GM18499 (cell line): ENCODE results near the gene PNMA8B.
"Not testable (repeated sequence)": the region's sequence is repeated elsewhere in the genome, so short reads cannot be mapped to it uniquely, and the experiment has no call there.

Experiments used
- ATAC-seq: cut with Tn5 transposase; IDR thresholded peaks from one replicate; pipeline ENCODE4 v1.9.1; 2021; ENCODE audit warnings: moderate number of reproducible peaks; ENCODE audit not compliant: insufficient read depth, unreplicated experiment

Gene PNMA8B

DNA sequence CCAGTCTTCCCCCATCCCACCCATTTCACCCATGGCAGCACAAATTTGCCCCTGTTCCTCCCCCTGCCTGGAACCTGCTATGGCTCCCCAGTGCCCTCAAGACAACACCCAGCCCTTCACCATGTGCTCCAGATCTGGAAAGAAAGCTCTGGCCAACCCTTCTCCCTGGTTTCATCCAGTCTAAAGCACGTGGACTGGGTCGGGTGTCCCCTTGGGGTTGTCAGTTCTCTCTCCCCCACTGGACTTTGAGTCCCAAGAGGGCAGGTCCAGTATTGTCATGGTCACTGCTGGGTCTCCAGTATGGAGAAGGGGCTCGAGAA lies 19.6 kb upstream of the PNMA8B start:
- ATAC-seq = no peak

DNA sequence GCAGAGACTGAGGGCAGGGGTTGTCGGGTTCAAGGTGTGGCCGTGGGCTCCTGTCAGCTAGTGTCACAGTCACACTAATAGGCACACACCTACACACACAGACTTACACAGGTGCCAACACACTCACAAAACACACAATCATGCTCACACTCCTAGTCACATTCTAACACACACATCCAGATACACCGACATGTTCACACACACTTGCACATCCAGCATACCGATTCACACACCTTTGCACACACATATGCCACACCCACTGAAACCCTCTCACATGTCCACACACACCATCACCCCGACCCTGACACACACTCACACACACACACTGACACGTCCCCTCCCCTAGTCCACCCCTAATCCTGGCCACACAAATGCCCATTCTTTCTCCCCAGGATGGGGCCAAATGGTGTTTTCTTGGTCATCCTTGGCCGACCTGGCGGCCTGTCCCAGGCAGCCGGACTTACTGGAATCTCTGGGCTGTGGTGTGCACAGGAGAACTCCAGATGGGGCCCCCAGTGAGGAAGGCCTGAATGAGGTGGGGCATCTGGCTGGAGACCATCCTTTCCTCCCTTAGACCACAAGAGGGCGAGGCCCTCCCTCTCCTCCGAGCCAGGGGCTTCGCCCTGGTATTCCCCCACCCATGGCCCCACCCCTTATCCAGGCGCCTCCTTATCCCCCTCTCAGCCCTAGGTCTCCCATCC lies 19.1 kb upstream of the PNMA8B start:
- no peak for ATAC-seq

DNA sequence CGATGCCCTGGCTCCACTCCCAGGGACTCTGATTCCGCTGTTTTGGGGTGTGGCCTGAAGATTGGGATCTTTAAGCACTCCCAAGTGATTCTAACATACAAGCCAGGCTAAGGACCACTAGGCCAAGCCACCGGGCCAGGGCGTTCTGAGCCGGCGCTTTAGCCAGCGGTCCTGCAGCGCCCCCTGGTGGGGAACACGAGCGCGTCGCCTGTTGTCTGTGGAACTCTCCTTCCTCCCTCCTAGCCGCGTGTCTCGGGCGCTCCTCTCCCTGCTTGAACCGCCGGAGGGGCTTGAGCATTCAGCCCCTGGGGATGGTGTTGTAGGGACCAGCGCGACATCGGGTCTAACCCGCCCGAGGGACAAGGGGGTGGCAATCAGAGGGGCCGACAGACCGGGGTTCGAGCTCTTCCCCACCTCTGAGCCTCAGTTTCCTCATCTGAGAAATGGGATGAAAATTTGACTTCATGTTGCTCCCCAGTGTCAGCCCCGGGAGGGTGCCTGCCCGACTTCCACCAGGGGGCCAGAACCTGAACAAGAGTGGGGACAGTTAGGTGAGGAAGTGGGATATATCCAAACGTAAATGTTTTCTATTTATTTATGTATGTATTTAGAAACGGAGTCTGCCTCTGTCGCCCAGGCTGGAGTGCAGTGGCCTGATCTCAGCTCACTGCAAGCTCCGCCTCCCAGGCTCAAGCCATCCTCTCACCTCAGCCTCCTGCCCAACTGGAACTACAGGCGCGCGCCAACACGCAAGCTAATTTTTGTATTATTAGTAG lies 18.0 kb upstream of the PNMA8B start:
- ATAC-seq = no peak

DNA sequence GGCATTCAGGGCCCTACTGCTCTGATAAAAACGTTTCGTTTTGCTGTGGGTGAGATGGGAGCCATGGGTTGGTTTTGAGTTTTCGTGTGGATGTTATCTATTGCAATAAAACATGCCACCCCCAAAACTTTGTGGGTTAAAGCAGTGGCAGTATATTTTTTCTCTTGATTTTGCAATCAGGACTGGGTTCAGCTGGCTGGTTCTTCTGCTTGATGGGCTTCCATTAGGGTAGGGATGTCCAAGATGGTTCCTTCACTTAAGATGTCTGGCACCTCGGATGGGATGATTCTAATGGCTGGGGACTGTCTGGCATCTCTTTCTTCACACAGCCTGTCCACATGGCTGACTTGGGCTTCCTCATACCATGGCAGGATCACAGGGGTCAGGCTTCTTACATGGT lies 15.6 kb upstream of the PNMA8B start:
- no peak for ATAC-seq

DNA sequence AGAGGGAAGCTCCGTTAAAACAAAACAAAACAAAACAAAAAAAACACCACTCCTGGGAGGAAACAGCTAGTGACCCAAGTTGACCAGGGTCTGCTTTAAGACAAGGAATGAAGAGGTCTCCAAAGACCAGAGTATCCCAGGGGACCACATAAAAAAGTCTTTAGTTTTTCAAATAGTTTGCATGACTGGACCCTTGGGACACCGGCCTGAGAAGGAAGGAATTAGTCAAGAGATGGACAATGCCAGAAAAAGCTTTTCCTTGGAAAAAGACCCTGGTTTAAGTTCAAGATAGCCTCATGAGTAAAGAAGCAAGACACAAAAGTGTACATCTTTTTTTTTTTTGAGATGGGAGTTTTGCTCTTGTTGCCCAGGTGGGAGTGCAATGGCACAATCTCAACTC lies 12.5 kb upstream of the PNMA8B start:
- no peak for ATAC-seq

DNA sequence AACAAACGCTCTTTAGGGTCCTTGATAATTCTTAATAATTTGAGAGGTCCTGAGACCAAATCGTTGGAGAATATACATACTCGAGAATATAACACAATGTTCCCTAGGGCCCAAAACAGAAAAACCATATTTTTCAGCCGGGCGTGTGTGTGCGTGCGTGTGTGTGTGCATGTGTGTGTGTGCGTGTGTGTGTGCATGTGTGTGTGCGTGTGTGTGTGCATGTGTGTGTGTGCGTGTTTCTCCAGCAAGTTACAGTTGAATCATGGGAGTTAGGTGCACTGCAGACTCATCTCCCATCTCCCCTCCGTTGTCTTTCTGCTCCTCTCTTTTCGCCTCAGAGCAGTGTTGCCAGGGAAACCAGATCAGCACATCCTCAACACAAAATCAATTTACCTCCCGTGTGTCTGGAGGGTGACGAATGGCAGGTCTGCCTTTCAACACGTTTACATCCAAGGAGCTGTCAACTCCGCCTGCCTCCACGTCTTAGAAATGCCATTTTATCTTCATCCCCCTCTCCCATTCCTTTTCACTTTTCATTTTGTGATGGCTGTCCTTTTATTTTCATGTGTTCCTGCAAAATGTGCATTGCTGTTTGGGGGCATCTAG lies 8.3 kb upstream of the PNMA8B start:
- no peak for ATAC-seq

DNA sequence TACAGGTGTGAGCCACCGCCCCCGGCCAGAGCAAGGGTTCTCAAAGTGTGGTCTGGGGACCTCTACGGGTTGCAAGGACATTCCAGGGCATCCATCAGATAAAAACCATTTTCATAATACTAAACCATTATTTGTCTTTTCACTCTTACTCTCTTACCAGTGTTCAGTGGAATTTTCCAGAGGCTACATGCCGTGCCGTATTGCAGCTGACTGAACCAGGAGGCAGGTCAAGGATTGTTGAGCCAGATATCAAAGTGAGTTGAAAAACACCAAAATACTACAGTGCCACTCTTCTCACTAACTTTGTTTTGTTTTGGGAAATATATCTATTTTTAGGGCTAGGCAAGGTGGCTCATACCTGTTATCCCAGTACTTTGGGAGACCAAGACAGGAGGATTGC lies 7.2 kb upstream of the PNMA8B start:
- no peak for ATAC-seq

DNA sequence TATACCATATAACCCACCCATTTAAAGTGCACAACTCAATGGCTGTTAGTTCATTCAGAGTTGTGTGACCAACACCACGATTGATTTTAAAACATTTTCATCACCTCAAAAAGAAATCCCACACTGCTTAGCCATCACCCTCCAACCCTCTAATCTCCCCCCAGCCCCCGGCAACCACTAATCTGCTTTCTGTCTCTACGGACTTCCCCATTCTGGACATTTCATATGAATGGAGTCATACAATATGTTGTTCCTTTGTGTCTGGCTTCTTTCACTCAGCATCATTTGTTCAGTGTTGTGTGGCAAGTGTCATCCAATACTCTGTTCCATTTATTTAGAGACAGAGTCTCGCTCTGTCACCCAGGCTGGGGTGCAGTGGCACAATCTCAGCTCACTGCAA lies 4.0 kb upstream of the PNMA8B start:
- ATAC-seq = no peak

DNA sequence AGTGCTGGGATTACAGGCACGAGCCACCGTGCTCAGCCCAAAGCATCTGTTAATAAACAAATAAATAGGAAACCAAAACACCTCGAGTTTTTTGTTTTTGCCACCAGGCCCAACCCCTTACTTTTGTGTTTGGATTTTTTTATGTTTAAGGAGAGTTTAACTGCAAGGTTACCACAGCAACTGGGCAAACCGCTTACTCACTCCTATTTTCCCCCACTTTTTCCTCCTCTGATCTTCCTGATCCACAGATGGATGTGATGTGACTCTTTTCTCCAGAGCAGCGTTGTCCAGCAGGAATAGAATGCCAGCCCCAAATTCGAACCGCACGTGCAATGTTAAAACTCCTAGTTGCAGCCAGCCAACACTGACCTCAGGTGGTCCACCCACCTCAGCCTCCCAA lies 2.1 kb upstream of the PNMA8B start:
- ATAC-seq = no peak

DNA sequence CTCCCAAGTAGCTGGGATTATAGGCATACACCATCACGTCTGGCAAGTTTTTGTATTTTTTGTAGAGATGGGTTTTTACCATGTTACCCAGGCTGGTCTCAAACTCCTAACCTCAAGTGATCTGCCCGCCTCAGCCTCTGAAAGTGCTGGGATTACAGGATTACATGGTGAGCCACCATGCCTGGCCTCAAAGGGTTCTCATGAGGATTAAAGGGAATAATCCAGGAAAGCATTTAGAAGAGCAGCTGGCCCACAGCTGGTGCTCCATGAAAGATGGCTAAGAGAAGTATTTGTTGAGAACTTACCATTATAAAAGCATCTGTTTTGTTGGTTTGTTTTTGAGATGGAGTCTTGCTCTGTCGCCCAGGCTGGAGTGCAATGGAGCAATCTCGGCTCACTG lies 1.2 kb upstream of the PNMA8B start:
- not testable (repeated sequence) for ATAC-seq

DNA sequence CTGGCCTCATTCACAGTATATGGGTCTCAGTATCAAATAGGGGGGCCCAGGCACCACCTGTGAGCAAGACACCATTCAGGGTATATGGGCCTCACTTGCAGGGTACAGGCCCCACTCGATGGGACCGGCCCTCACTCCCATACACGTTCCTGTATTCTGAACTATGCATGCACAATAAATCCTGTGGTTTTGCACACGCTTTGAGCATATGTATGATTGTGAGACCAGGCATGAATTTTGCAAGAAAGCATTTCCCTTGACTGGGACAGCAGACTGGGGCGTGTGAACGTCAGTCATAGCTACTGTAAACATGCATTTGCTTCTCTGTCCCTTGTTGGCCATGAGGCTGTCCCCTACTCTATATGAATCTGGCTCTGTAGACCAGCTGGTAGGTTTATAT lies 637 bp upstream of the PNMA8B start:
- no peak for ATAC-seq

DNA sequence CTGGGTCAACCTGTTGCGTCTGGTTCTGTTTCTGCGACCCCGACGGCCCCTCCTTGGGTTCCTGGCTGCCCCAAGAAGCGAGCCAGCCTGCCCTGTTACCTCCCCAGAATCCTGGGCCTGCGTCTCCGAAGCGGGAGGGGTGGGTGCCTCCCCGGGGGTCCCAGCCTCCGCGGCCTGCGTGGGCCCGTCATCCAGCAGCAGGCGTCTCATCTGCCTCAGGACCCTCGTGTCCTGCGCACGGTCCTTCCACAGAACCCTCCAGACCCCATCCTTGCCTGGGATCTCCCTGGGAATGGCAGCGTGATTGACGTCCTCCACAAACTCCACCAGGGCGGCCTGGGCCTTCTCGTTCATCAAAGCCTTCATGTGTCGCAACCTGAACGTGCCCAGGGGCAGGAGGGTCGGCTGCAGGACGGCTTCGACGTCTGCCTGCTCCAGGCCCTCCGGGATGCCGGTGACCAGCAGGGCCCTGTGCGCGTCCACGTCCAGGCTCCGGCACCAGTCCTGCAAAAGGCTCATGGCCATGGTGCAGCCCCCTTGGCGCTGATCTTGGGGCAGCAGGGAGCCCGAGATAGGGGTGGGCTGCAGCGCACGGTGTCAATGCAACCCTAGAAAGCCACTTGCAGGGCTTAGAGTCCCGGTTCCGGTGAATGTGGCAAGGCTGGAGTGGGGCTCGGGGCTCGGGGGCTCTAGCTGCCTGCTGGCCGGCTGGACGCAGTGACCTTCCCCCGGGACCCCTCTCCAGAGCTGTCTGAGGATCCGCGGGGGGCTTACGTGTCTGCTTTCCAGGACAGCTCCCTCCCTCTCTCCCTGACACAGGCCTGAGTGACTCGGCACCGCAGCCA lies 504 bp downstream of the PNMA8B start:
- ATAC-seq = no peak

DNA sequence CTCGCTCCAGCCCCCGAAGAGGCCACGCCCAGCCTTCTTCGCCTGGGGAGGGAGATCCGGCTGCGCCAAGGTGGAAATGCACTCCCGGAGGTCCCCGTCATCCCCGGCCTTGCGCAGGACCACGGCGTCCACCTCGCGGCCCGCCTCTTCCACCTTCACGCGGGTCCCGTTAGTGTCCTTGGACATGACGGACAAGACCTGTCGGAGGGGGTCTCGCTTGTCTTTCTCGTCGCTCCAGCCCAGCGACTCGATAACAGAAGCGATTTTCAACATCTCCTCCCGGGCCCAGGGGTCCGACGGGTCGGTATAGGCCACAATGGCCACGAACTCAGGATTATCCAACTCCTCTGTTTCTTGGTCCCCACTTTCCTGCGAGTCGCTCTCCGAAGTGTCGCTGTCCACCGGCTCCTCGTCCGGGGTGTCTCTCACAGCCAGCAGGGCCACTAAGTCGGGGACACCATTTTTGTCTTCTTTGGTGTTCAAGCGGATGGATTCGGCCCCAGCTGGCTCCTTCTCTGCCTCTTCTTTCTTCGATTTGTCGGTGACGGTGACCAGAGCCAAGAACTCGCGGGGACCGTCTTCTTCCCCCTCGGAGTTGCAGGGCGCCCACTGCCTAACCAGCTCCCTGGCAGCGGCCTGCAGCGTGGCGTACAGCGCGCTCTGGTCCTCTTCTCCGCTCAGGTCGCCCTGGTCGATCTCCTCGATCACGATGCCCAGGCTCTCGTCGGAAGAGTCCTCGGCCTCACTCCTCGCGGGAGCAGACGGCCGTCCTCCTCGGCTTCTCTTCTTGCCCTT lies 1.3 kb downstream of the PNMA8B start:
- ATAC-seq = no peak

DNA sequence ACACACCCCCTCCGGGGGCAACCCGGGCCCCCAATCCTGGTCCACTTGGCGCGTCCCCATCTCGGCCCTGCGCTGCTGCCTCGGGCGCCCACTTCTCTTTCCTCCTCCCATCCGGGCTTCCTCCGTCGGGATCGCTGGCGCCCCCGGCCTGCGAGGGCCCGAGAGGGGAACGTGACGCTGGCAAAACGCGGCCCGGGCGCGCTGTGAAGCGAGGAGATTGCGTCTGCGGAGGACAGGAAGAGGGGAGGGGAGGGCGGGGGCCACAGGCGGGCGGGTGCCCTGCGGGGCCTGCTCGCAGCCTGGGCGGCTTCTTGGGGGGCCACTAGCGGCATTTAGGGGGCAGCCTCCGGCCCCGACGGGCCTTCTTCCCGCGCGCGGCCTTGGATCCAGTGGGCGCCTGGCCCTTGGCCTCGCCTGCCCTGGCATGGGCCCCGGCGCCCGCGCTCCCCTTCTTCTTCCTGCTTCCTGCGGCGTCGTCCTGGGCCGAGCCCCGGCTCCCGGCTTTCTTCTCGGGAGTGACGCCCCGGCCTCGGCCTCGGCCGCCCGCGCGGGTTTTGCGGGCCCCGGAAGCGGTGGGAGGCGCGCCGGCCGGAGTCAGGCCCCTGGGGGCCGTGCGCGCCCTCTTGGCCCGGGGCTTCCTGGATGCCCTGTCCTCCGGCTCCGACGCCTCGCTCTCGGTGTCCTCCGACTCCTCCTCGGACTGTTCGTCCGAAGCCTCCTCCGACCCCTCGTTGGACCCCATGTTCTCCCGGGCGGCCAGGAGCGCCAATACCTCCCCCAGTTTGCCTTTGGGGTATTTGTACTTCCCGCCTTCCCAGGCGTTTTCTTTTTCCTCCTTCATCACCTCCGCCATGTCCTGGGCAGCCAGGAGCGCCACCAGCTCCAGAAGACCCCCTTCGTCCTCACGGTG lies 2.2 kb downstream of the PNMA8B start:
- no peak for ATAC-seq

DNA sequence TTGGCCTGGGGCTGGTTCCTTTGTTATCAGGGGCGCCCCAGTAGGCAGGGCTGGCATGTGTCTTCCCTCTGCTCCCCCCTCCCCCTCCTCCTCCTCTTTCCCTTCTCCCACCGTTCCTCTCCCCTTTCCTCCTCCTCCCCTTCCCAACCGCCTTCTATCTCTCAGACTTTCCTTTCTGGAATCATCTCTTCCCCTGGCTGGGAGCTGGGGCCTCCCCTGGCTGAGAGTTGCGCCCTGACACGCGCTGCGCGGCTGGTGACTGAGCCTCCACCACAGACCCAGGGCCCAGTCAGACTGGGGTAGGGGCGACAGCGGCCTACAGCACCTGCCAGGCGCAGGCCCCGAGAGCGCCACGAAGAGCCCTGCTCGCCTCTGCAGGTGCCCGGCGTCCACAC lies 2.8 kb downstream of the PNMA8B start:
- no peak for ATAC-seq

DNA sequence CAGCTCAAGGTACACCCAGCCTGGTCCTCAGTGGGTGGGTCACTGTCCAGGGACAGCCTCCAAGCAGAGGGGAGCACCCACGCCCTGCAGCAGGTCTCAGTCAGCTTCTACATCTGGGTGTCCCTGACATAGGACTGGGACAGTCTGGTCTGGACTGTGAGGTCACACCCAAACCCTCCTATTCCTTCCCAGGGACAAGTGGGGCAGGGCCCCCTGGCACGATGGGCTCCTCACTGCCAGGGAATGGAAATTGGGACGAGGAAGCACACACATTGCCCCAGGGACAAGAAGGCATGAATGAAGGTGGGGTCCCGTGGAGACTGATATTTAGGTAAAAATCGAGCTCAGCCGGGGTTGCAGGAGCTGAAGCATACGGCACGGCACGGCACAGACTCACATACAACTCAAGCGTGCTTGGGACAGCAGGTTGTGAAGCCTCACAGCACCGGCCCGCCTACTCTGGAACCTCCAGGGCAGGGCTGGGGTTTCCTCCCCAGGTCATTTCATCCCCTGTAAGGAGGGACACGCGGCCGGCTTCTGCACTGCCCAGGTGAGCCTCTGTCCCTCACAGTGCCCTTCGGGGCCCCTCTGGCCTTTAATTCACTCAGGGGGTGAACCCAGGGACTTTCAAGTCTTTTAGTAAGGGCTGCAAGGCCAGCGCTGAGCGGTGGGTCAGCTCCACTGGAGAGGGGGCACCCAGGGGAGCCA lies 3.5 kb downstream of the PNMA8B start:
- ATAC-seq = no peak

DNA sequence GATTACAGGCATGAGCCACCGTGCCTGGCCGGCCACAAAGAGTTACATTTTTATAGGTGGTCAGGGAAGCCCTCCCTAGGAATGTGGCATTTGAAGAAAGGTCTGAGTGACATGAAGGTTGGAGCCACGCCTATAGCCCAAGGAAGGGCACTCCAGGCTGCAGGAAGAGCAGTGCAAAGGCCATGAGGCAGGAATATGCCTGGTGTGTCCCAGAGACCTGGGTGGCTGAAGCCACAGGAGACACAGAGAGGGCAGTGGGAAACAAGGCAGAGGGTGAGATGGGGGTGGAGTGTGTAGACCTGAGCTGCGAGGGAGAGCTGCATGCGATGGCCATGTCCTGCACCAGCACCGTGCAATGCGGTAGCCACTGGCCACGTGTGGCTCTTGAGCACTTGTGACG lies 4.9 kb downstream of the PNMA8B start:
- ATAC-seq = no peak

DNA sequence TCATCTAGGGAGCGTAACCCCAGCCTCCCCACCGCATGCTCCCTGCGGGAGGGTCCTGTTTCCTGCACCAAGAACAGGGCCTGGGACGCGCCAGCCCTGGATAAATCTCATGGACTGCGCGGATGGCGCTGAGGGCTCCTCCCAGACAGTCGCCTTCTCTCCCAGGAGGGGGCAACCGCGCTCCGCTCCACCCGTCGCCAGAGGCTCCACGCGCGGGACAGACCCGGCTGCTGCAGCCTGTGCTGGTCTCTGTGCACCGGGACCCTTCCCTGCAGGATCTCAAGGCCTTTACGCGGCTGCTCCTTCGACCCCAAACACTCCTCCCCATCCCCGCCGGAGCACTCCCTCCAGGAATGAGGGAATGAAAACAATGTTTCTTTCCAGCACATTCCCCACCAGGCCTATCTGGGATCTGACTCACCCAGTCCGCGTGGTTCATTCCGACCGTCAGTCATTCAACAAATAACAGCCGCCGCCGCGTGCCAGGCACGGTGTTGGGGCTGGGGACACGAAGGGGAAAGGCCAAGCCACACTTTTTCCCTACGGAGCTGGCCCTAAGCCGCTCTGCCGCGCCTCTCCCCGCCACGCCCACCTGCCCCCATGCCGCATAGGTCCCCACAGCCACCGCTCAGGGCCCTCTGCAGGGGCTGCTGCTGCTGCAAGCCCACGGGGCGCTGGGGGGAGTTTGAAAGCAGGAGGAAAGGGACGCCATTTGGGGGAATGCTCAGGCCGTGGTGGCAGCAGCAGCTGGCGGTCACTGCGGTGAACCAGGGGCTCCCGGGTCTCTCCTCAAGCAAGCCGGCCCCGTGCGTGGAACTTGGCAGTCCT lies 6.0 kb downstream of the PNMA8B start:
- ATAC-seq = no peak
